Tibial nerve (tissue), 4 donors: ENCODE data around the gene RNF123.

Experiments
- CTCF ChIP-seq, 5 experiments: fragments of 200-600 bp in 3 of 5; fragments of 450-650 bp in 2 of 5; sonication (generic) in 3 of 5; IDR thresholded peaks; one replicate each; pipeline ENCODE4 v1.5.1; 2016 to 2019; ENCODE audit warnings: antibody characterized with exemption in 5 of 5, mild to moderate bottlenecking in 3 of 5, moderate library complexity in 2 of 5
- EP300 ChIP-seq, 2 donors: sonication (generic); formaldehyde crosslinking; IDR thresholded peaks; one replicate each; pipeline ENCODE4 v1.6.1; 2017; ENCODE audit warnings: antibody characterized with exemption in 2 of 2, mild to moderate bottlenecking in 1 of 2
- POLR2A ChIP-seq, 2 donors: fragments of 450-650 bp; IDR thresholded peaks; one replicate each; pipeline ENCODE4 v1.6.1; 2017; ENCODE audit warnings: antibody characterized with exemption in 2 of 2, mild to moderate bottlenecking in 2 of 2, moderate library complexity in 2 of 2

GRCh38 chr3:49701388-49702077 lies 12.2 kb downstream of the RNF123 start:
- TF ChIP-seq CTCF (IDR thresholded peaks at IDR 0.05), result peak in 3 of 5 experiments; percentile 7 to 16 (median 10)
- no peak for TF ChIP-seq POLR2A (IDR thresholded peaks at IDR 0.05)
- TF ChIP-seq EP300 (IDR thresholded peaks at IDR 0.05), result no peak
